ENCODE results near the gene PTPRD.

The PTPRD gene

DNA sequence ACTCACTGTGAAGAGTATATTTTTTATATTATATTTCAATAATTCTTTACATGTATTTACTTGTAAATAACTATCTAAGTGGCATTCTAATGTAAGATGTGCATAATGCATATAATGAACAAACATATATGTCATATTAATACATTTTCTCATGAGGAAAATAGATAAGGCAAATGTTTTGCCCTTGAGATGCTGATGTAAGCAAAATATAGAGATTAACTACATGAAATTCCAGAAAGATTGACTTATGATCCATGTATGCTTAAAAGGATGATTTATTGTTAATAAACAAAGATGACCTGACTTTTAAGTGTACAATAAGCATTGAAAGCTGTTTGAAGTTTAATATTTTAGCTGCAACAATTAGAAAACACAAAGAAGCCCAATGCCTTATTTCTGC lies 559.9 kb downstream of the PTPRD start:
- H3K4me3 ChIP-seq (ENCODE audit: insufficient read depth, low read length, poor library complexity, severe bottlenecking), result no peak overlapping the region
- no peaks in the 10 kb centered on the region for H3K36me3 ChIP-seq (ENCODE audit: low read length)
- H3K27ac ChIP-seq (ENCODE audit: low read depth, low read length), result no peak overlapping the region
- H2AFZ ChIP-seq (ENCODE audit: low read depth, low read length, severe bottlenecking), result no peak overlapping the region
- H3K9me2 ChIP-seq (replicated peaks; ENCODE audit: insufficient read depth, low read length), result no peaks in the 10 kb centered on the region
- H3K4me2 ChIP-seq (ENCODE audit: low read depth, low read length, poor library complexity, severe bottlenecking), result no peak overlapping the region
- no peaks in the 10 kb centered on the region for H3K27me3 ChIP-seq (ENCODE audit: low read length)
- no peak overlapping the region for H3K9ac ChIP-seq (ENCODE audit: low read length)
- H4K20me1 ChIP-seq (ENCODE audit: low read depth, low read length), result no peaks in the 10 kb centered on the region
- TF ChIP-seq EZH2phosphoT487 (conservative IDR thresholded peaks at IDR 0.05; ENCODE audit: low read length), result no peak
- TF ChIP-seq, protein P1, sequence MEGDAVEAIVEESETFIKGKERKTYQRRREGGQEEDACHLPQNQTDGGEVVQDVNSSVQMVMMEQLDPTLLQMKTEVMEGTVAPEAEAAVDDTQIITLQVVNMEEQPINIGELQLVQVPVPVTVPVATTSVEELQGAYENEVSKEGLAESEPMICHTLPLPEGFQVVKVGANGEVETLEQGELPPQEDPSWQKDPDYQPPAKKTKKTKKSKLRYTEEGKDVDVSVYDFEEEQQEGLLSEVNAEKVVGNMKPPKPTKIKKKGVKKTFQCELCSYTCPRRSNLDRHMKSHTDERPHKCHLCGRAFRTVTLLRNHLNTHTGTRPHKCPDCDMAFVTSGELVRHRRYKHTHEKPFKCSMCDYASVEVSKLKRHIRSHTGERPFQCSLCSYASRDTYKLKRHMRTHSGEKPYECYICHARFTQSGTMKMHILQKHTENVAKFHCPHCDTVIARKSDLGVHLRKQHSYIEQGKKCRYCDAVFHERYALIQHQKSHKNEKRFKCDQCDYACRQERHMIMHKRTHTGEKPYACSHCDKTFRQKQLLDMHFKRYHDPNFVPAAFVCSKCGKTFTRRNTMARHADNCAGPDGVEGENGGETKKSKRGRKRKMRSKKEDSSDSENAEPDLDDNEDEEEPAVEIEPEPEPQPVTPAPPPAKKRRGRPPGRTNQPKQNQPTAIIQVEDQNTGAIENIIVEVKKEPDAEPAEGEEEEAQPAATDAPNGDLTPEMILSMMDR (IDR thresholded peaks at IDR 0.05; ENCODE audit: insufficient read depth, low read length, poor library complexity, severe bottlenecking), result no peak
- H3F3A ChIP-seq (ENCODE audit: insufficient read depth), result no peaks in the 10 kb centered on the region
- no peaks in the 10 kb centered on the region for H3K79me2 ChIP-seq (ENCODE audit: insufficient read depth, low read length)
- no peaks in the 10 kb centered on the region for H3K9me3 ChIP-seq (ENCODE audit: insufficient read depth, low read length)

DNA sequence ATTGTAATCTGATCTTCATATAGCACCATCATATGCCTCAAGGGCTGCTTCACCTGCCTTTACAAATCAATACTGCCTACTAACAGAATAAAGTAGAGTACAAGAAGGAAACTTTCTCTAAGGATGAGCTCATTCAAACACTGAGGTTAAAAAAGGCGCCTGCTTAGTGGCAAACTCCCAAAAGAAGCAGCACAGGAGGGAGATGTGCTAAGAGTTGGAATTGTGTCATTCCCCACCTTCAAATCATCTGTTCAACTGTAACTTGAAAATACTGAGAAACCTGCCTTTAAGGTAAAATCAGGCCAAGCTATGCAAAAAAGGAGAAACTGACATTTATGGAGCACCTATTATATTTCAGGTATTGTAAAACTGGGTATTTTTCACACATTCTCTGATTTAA lies 560.6 kb downstream of the PTPRD start:
- TF ChIP-seq, protein P1 (IDR thresholded peaks at IDR 0.05; ENCODE audit: insufficient read depth, low read length, poor library complexity, severe bottlenecking), result no peak
- no peak for TF ChIP-seq EZH2phosphoT487 (conservative IDR thresholded peaks at IDR 0.05; ENCODE audit: low read length)
- H3K36me3 ChIP-seq (ENCODE audit: low read length), result no peaks in the 10 kb centered on the region
- H3K79me2 ChIP-seq (ENCODE audit: insufficient read depth, low read length), result no peaks in the 10 kb centered on the region
- no peak overlapping the region for H3K9ac ChIP-seq (ENCODE audit: low read length)
- H2AFZ ChIP-seq (ENCODE audit: low read depth, low read length, severe bottlenecking), result no peak overlapping the region
- H3K9me2 ChIP-seq (replicated peaks; ENCODE audit: insufficient read depth, low read length), result no peaks in the 10 kb centered on the region
- H4K20me1 ChIP-seq (ENCODE audit: low read depth, low read length), result no peaks in the 10 kb centered on the region
- no peaks in the 10 kb centered on the region for H3K9me3 ChIP-seq (ENCODE audit: insufficient read depth, low read length)
- no peak overlapping the region for H3K4me2 ChIP-seq (ENCODE audit: low read depth, low read length, poor library complexity, severe bottlenecking)
- H3K27me3 ChIP-seq (ENCODE audit: low read length), result no peaks in the 10 kb centered on the region
- no peaks in the 10 kb centered on the region for H3F3A ChIP-seq (ENCODE audit: insufficient read depth)
- H3K27ac ChIP-seq (ENCODE audit: low read depth, low read length), result no peak overlapping the region
- H3K4me3 ChIP-seq (ENCODE audit: insufficient read depth, low read length, poor library complexity, severe bottlenecking), result no peak overlapping the region

DNA sequence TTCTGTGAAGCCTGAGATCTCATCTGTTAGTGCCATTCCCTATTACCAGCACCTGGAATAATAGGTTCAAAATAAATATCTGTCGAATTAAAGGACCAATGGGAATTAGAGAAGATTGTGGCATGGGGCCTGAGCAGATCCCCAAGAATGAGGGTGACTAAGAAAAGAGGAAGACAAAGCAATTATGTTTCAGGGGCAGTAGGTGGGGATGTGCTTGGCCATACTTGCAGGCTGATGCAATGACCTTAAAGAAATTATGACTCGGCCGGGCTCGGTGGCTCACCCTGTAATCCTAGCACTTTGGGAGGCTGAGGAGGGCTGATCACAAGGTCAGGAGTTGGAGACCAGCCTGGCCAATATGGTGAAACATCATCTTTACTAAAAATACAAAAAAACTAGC lies 562.8 kb downstream of the PTPRD start:
- no peak overlapping the region for H3K27ac ChIP-seq (ENCODE audit: low read depth, low read length)
- H2AFZ ChIP-seq (ENCODE audit: low read depth, low read length, severe bottlenecking), result no peak overlapping the region
- no peak overlapping the region for H3K4me3 ChIP-seq (ENCODE audit: insufficient read depth, low read length, poor library complexity, severe bottlenecking)
- H3K9me2 ChIP-seq (replicated peaks; ENCODE audit: insufficient read depth, low read length), result no peaks in the 10 kb centered on the region
- no peaks in the 10 kb centered on the region for H3F3A ChIP-seq (ENCODE audit: insufficient read depth)
- H3K9ac ChIP-seq (ENCODE audit: low read length), result no peak overlapping the region
- H3K4me2 ChIP-seq (ENCODE audit: low read depth, low read length, poor library complexity, severe bottlenecking), result no peak overlapping the region
- no peaks in the 10 kb centered on the region for H3K36me3 ChIP-seq (ENCODE audit: low read length)
- no peaks in the 10 kb centered on the region for H3K9me3 ChIP-seq (ENCODE audit: insufficient read depth, low read length)
- no peak for TF ChIP-seq EZH2phosphoT487 (conservative IDR thresholded peaks at IDR 0.05; ENCODE audit: low read length)
- no peaks in the 10 kb centered on the region for H4K20me1 ChIP-seq (ENCODE audit: low read depth, low read length)
- no peaks in the 10 kb centered on the region for H3K79me2 ChIP-seq (ENCODE audit: insufficient read depth, low read length)
- no peaks in the 10 kb centered on the region for H3K27me3 ChIP-seq (ENCODE audit: low read length)

DNA sequence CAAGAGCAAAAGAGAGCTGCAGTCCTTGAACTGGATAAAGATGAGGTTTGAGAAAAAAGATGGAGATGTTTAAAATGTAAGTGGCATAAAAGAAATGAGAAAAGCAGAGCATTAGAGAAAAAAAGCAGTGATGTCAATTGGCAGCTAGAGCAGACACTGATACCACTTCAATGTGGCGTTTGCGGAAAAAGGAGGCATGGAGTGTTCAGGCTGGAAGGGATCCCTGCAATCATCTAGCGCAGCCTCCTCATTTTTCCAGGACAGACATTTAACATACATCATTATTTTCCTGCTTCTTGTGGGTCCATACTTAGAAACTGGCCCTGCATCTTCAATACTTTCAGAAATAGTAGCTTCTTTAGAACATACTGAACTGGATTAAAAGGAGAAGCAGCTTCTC lies 563.8 kb downstream of the PTPRD start:
- Histone ChIP-seq H3K27ac (ENCODE audit: low read depth, low read length) (no peak overlapping the region), H3F3A (ENCODE audit: insufficient read depth) (no peaks in the 10 kb centered on the region), H3K9me2 (replicated peaks; ENCODE audit: insufficient read depth, low read length) (no peaks in the 10 kb centered on the region), H3K79me2 (ENCODE audit: insufficient read depth, low read length) (no peaks in the 10 kb centered on the region), H3K4me2 (ENCODE audit: low read depth, low read length, poor library complexity, severe bottlenecking) (no peak overlapping the region), H4K20me1 (ENCODE audit: low read depth, low read length) (no peaks in the 10 kb centered on the region), H3K27me3 (ENCODE audit: low read length) (no peaks in the 10 kb centered on the region), H3K4me3 (ENCODE audit: insufficient read depth, low read length, poor library complexity, severe bottlenecking) (no peak overlapping the region), H3K9ac (ENCODE audit: low read length) (no peak overlapping the region), H3K36me3 (ENCODE audit: low read length) (no peaks in the 10 kb centered on the region), H2AFZ (ENCODE audit: low read depth, low read length, severe bottlenecking) (no peak overlapping the region), H3K9me3 (ENCODE audit: insufficient read depth, low read length) (no peaks in the 10 kb centered on the region)
- TF ChIP-seq EZH2phosphoT487 (conservative IDR thresholded peaks at IDR 0.05; ENCODE audit: low read length), result no peak
- TF ChIP-seq, protein P1 (IDR thresholded peaks at IDR 0.05; ENCODE audit: insufficient read depth, low read length, poor library complexity, severe bottlenecking), result no peak
